Gastrocnemius medialis (tissue), 4 donors: ENCODE measurements around the gene SLC66A1. TPM values are rescaled to one million over a fixed set of nuclear protein-coding genes. Genes with fewer than 3 reads are reported as not detected.

ENCODE experiments used
- ATAC-seq, 2 donors: fragments of 150-250 bp; one replicate each; pipeline ENCODE4 v1.9.1; 2016
- DNase-seq, 2 donors: peaks; one replicate each; pipeline ENCODE4 v3.0.0-alpha.2; 2019
- H3K27ac ChIP-seq, 4 donors: fragments of 200-600 bp; sonication (generic); 1 replicate in 1 of 4; 2 replicates in 3 of 4; pipeline ENCODE4 v1.5.1; 2016 to 2018; ENCODE audit warnings: mild to moderate bottlenecking in 2 of 4, moderate library complexity in 1 of 4
- H3K27me3 ChIP-seq, 3 donors: fragments of 200-600 bp; sonication (generic) in 2 of 3; 1 replicate in 1 of 3; 2 replicates in 2 of 3; pipeline versions ENCODE4 v1.5.1 to v1.6.0; 2016 to 2019; ENCODE audit warnings: mild to moderate bottlenecking in 1 of 3, moderate library complexity in 1 of 3
- H3K36me3 ChIP-seq, 2 donors: fragments of 200-600 bp; sonication (generic) in 1 of 2; one replicate each; pipeline ENCODE4 v1.5.1; 2017 to 2018
- H3K4me1 ChIP-seq, 2 donors: fragments of 200-600 bp; sonication (generic) in 1 of 2; one replicate each; pipeline ENCODE4 v1.5.1; 2016 to 2017; ENCODE audit warnings: mild to moderate bottlenecking in 2 of 2
- H3K4me3 ChIP-seq, 4 donors: fragments of 200-600 bp; sonication (generic) in 3 of 4; 1 replicate in 1 of 4; 2 replicates in 3 of 4; pipeline ENCODE4 v1.5.1; 2016 to 2019; ENCODE audit warnings: mild to moderate bottlenecking in 2 of 4
- H3K9me3 ChIP-seq, 3 donors: fragments of 200-600 bp; sonication (generic) in 2 of 3; 1 replicate in 1 of 3; 2 replicates in 2 of 3; pipeline ENCODE4 v1.5.1; 2016 to 2019
- POLR2A ChIP-seq, 2 donors: fragments of 450-650 bp; IDR thresholded peaks; one replicate each; pipeline ENCODE4 v1.6.1; 2017; ENCODE audit warnings: antibody characterized with exemption in 2 of 2, mild to moderate bottlenecking in 2 of 2, moderate library complexity in 2 of 2
- in situ Hi-C, 4 donors: fragments of 200-750 bp; cut with MboI; loops; one replicate each; pipeline versions ENCODE4 v1.15.0 to v1.8.0; 2017; ENCODE audit warnings: low sequenced_read_pairs in 4 of 4
- intact Hi-C: fragments of 100-400 bp; cut with DNase I; formaldehyde crosslinking; loops from one replicate; pipeline ENCODE4 v1.15.1; 2023; ENCODE audit warnings: low total_unique reads
- total RNA-seq, 4 donors: library from RNA; depleted of rRNA; stranded (reverse); fragments of >200 nt; gene quantifications; one replicate each; pipeline versions ENCODE4 v1.1.0 to v1.2.3, GENCODE V29; 2016
- TF ChIP-seq, protein P1 (sequence below), 5 experiments: fragments of 450-650 bp in 3 of 5; fragments of 200-600 bp in 2 of 5; sonication (generic) in 2 of 5; IDR thresholded peaks in 4 of 5; conservative IDR thresholded peaks in 1 of 5; 1 replicate in 4 of 5; 2 replicates in 1 of 5; pipeline ENCODE4 v1.5.1; 2016 to 2019; ENCODE audit warnings: antibody characterized with exemption in 5 of 5, mild to moderate bottlenecking in 3 of 5, moderate library complexity in 3 of 5

Gene SLC66A1
- total RNA-seq, 4 donors from 2014 or later, result 13.9 to 30.0 (median 19.3) TPM

DNA sequence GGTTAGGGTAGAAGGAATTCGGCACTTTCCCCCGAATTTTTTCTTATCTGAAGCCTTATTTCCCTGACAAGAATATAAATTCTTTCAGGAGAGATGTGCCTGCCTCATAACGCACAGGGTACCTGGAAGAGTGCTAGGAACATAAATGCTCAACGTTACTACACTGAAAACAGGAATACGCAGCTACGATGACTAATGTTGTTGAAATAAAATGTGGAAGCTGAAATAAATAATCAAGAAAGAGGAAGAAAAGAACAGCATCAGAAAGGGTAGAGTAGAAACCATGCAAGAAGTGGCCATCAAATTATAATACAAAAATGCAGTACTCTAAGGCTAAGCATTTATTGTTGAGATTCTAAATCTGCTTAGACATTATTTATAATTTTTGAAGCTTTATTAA lies 33.9 kb downstream of the SLC66A1 start:
- intact Hi-C loops, result loop anchor here (10.0 kb wide), 1 partner anchor 249 kb away; a partner anchor contains a TSS
- no peaks in the 10 kb centered on the region for H3K4me1 ChIP-seq
- ATAC-seq, result no peak

DNA sequence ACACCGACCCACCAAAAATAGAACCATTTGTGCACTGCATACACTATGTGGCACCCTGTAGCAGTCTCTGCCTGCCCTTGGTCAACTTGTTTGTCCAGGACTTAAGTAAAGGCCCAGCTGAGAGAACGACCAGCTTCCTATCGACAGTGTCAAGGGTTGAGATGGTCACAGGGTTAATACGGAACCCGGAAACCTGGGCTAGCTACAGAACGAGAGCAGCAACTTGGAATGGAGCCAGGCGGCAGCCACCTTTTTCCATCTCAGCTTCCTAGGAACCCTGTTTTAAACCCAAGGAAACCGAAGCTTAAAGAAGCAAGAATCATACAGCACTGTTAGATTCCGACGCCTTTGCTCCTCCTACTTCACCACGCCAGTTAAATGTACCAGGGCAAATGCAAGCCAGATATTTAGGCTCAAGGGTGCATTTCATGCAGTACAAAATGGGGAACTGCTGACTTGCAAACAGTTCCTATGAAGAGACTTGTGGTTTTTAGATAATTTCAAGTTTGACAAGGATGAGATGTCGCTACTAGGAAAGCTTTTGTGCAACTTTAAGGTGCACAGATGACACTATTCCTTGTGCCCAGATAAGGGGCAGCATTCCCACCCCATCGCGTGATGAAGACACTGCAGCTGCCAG lies 35.5 kb downstream of the SLC66A1 start:
- Histone ChIP-seq H3K4me3 (no peak overlapping the region), H3K27ac (no peak overlapping the region), H3K9me3 (no peaks in the 10 kb centered on the region), H3K4me1 (no peaks in the 10 kb centered on the region), H3K36me3 (peaks cover 0 to 48% of the 10 kb centered on the region in 2 donors), H3K27me3 (no peaks in the 10 kb centered on the region)
- ATAC-seq (no peak), DNase-seq (no peak)
- intact Hi-C loops, result loop anchor here (10.0 kb wide), 1 partner anchor 247 kb away; a partner anchor contains a TSS
- in situ Hi-C loops, result loop anchor here in 1 of 4 donors (10.0 kb wide), 1 partner anchor 307 kb away; no protein-coding TSS in a partner anchor
- no peak for TF ChIP-seq POLR2A (IDR thresholded peaks at IDR 0.05)
- TF ChIP-seq, protein P1, sequence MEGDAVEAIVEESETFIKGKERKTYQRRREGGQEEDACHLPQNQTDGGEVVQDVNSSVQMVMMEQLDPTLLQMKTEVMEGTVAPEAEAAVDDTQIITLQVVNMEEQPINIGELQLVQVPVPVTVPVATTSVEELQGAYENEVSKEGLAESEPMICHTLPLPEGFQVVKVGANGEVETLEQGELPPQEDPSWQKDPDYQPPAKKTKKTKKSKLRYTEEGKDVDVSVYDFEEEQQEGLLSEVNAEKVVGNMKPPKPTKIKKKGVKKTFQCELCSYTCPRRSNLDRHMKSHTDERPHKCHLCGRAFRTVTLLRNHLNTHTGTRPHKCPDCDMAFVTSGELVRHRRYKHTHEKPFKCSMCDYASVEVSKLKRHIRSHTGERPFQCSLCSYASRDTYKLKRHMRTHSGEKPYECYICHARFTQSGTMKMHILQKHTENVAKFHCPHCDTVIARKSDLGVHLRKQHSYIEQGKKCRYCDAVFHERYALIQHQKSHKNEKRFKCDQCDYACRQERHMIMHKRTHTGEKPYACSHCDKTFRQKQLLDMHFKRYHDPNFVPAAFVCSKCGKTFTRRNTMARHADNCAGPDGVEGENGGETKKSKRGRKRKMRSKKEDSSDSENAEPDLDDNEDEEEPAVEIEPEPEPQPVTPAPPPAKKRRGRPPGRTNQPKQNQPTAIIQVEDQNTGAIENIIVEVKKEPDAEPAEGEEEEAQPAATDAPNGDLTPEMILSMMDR (IDR thresholded peaks at IDR 0.05 in 4 of 5, conservative IDR thresholded peaks at IDR 0.05 in 1 of 5), result no peak

More for the DNA sequence above, 33.9 kb downstream of the SLC66A1 start:
- Histone ChIP-seq H3K9me3 (no peaks in the 10 kb centered on the region), H3K4me3 (no peak overlapping the region), H3K36me3 (peaks cover 0 to 39% of the 10 kb centered on the region in 2 donors), H3K27me3 (no peaks in the 10 kb centered on the region), H3K27ac (peak overlapping the region in 1 of 4 donors; percentile 2)
- no peak for DNase-seq
- in situ Hi-C loops, result loop anchor here in 1 of 4 donors (10.0 kb wide), 1 partner anchor 309 kb away; no protein-coding TSS in a partner anchor
- TF ChIP-seq, protein P1 (IDR thresholded peaks at IDR 0.05 in 4 of 5, conservative IDR thresholded peaks at IDR 0.05 in 1 of 5), result no peak
- TF ChIP-seq POLR2A (IDR thresholded peaks at IDR 0.05), result no peak

DNA sequence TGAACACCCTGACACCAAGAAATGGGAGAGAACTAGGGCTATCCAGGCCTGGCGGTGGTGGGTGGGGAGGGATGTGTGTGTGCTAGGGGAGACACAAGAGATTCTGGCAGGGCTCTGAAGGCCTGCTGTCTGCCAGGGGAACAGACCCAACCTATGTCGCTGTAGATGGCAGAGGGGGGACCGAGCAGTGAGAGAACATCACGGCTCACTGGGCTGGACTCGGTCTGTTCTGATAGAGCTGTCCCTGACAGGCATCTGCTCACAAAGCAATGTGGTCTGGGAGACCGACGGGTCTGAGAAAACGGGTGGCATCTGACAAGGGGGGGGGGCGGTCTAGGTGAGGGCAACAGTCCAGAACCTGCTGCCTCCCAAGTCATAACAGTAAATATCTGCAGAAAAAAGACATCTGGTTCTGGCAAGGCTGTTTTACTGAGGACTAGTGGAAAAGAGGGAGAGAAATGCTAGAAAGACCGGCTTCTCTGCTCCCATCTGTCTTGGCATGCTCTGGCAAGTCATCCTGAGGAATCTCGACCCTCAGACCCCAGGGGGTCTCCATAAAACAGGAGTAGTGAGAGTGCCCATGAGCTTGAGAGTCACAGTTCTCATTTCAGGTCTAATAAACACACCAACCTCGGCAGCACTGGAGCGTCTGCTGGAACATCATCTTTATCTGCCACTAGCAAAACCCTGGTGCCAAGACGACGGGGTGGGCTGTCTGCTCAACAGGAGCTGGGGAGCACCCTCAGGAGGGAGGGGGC lies 36.5 kb downstream of the SLC66A1 start:
- H3K27ac ChIP-seq, result no peak overlapping the region
- H3K27me3 ChIP-seq, result no peaks in the 10 kb centered on the region
- H3K9me3 ChIP-seq, result no peaks in the 10 kb centered on the region
- intact Hi-C loops (loop anchor here (10.0 kb wide), 1 partner anchor 246 kb away; a partner anchor contains a TSS), in situ Hi-C loops (loop anchor here in 1 of 4 donors (10.0 kb wide), 1 partner anchor 306 kb away; no protein-coding TSS in a partner anchor)
- H3K36me3 ChIP-seq, result peaks cover 0 to 48% of the 10 kb centered on the region in 2 donors
- DNase-seq, result no peak
- H3K4me1 ChIP-seq, result no peaks in the 10 kb centered on the region
- TF ChIP-seq, protein P1 (IDR thresholded peaks at IDR 0.05 in 4 of 5, conservative IDR thresholded peaks at IDR 0.05 in 1 of 5), result no peak
- no peak for TF ChIP-seq POLR2A (IDR thresholded peaks at IDR 0.05)
- no peak overlapping the region for H3K4me3 ChIP-seq
- no peak for ATAC-seq

DNA sequence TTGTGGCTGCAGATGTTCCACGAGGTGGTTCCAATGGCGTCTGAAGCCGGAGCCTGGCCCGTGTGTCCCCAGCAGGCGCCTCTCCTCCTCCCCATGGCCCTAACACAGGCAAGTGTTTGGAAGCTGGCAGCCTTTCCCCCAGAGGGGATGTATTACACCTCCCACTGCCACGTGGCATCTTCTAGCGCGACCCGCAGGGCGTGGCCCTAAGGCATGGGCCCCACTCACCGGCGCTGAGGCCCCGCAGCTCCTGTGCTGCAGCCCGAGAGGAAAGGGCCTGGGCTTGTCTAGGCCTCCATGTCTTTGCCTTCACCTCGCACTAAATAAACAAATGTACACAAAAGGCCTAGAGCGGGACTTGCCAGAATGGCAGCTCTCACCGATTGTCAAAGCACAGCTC lies 37.9 kb downstream of the SLC66A1 start:
- H3K4me3 ChIP-seq, result no peak overlapping the region
- no peaks in the 10 kb centered on the region for H3K27me3 ChIP-seq
- no peak for DNase-seq
- in situ Hi-C loops, result loop anchor here in 1 of 4 donors (10.0 kb wide), 1 partner anchor 305 kb away; no protein-coding TSS in a partner anchor
- H3K27ac ChIP-seq, result no peak overlapping the region
- no peak for ATAC-seq
- no peak for TF ChIP-seq POLR2A (IDR thresholded peaks at IDR 0.05)
- TF ChIP-seq, protein P1 (IDR thresholded peaks at IDR 0.05 in 4 of 5, conservative IDR thresholded peaks at IDR 0.05 in 1 of 5), result no peak
- no peaks in the 10 kb centered on the region for H3K4me1 ChIP-seq
- peaks cover 0 to 49% of the 10 kb centered on the region in 2 donors for H3K36me3 ChIP-seq
- H3K9me3 ChIP-seq, result no peaks in the 10 kb centered on the region
- intact Hi-C loops, result loop anchor here (10.0 kb wide), 1 partner anchor 245 kb away; a partner anchor contains a TSS
